ENCODE results near the gene NRL.

Gene NRL

DNA sequence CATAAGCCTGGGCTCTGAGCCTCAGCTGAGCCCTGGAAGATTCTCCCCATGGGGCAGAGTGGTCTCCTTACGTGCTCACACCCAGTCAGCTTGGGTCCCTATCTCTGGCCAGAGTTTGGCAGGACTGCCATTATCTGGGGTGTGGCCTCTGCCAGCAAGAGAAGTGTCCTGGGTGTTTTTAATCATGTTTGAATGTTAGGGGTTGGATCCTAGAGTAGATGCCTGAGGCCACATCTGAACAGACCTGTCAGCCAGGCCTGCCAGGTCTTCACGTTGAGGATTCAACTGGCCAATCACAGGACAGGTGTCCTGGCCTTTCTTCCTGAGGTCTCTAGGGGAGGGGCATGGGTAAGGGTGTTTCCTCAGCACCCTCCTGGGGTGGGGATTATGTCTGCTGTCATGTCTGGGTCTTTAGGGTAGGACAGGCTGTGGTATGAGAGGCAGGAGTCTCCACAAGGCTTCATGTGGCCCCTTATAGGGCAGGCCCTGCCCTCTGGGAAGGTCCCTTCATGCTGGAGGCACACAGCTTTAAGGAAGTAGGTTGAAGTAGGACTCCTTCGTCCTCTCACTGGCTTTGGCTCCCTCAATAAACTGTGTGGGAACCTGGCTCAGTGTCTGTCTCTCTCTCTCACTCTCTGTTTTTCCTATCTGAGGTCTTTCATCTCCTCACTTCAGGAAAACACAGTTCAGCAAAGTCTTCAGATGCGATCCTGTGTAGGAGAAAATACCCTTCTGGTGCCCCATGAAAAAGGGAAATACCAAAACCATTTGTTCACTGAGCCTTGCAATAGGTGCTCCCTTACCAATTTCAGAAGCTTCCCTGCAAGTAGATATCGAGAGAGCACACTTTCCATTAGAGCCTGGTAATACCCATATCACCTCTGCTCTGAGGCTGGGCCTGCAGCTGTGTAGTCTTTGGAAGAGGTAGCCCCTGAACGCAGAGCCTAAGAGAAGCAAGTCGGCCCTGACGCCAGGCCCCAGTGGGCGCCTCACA lies 9.0 kb upstream of the NRL start:
- H3K27me3 ChIP-seq (ENCODE audit: insufficient read depth, low read length): no peaks in the 10 kb centered on the region
- H3K4me1 ChIP-seq (ENCODE audit: insufficient read depth, low read length, severe bottlenecking): no peaks in the 10 kb centered on the region
- H3K9me3 ChIP-seq (ENCODE audit: low read length): no peaks in the 10 kb centered on the region
- no peaks in the 10 kb centered on the region for H3K79me2 ChIP-seq (ENCODE audit: insufficient read depth, low read length)
- no peak overlapping the region for H2AFZ ChIP-seq (ENCODE audit: low read length)
- H3K4me3 ChIP-seq (ENCODE audit: low read depth, low read length, poor library complexity, severe bottlenecking): no peak overlapping the region
- H4K20me1 ChIP-seq (ENCODE audit: insufficient read depth, low read length): no peaks in the 10 kb centered on the region
- no peak overlapping the region for H3K9ac ChIP-seq (ENCODE audit: low read length)
- no peak overlapping the region for H3K4me2 ChIP-seq (ENCODE audit: low read length)
- H3K27ac ChIP-seq (ENCODE audit: low read depth, low read length, poor library complexity, severe bottlenecking): no peak overlapping the region
- H3K9me2 ChIP-seq (ENCODE audit: low read depth, low read length): no peaks in the 10 kb centered on the region
- no peaks in the 10 kb centered on the region for H3F3A ChIP-seq (ENCODE audit: insufficient read depth, low read length)
- peaks cover 39% of the 10 kb centered on the region for H3K36me3 ChIP-seq (ENCODE audit: insufficient read depth, low read length)
- TF ChIP-seq CTCF (IDR thresholded peaks at IDR 0.05; ENCODE audit: low read length) (no peak), EZH2 (IDR thresholded peaks at IDR 0.05; ENCODE audit: borderline replicate concordance, low read length) (no peak)

DNA sequence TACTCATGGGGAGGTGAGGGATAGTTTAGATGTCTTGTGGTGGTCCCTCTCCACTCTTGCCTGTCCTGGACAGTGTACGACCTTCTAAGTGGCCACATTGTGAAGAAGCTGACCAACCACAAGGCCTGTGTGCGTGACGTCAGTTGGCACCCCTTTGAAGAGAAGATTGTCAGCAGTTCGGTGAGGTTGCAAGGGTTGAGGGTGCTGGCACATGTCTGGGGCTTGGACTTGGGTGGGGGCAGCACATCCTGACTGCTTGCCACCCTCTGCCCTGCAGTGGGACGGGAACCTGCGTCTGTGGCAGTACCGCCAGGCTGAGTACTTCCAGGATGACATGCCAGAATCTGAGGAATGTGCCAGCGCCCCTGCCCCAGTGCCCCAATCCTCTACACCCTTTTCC lies 8.1 kb upstream of the NRL start:
- no peak overlapping the region for H3K4me2 ChIP-seq (ENCODE audit: low read length)
- no peaks in the 10 kb centered on the region for H3K4me1 ChIP-seq (ENCODE audit: insufficient read depth, low read length, severe bottlenecking)
- H2AFZ ChIP-seq (ENCODE audit: low read length): no peak overlapping the region
- H3K9me2 ChIP-seq (ENCODE audit: low read depth, low read length): no peaks in the 10 kb centered on the region
- no peak overlapping the region for H3K9ac ChIP-seq (ENCODE audit: low read length)
- H3K9me3 ChIP-seq (ENCODE audit: low read length): no peaks in the 10 kb centered on the region
- no peak overlapping the region for H3K4me3 ChIP-seq (ENCODE audit: low read depth, low read length, poor library complexity, severe bottlenecking)
- H3K36me3 ChIP-seq (ENCODE audit: insufficient read depth, low read length): peaks cover 47% of the 10 kb centered on the region
- no peaks in the 10 kb centered on the region for H3F3A ChIP-seq (ENCODE audit: insufficient read depth, low read length)
- H3K27ac ChIP-seq (ENCODE audit: low read depth, low read length, poor library complexity, severe bottlenecking): no peak overlapping the region
- no peaks in the 10 kb centered on the region for H3K27me3 ChIP-seq (ENCODE audit: insufficient read depth, low read length)
- H3K79me2 ChIP-seq (ENCODE audit: insufficient read depth, low read length): no peaks in the 10 kb centered on the region
- H4K20me1 ChIP-seq (ENCODE audit: insufficient read depth, low read length): no peaks in the 10 kb centered on the region
- TF ChIP-seq EZH2 (IDR thresholded peaks at IDR 0.05; ENCODE audit: borderline replicate concordance, low read length) (no peak), CTCF (IDR thresholded peaks at IDR 0.05; ENCODE audit: low read length) (no peak)

DNA sequence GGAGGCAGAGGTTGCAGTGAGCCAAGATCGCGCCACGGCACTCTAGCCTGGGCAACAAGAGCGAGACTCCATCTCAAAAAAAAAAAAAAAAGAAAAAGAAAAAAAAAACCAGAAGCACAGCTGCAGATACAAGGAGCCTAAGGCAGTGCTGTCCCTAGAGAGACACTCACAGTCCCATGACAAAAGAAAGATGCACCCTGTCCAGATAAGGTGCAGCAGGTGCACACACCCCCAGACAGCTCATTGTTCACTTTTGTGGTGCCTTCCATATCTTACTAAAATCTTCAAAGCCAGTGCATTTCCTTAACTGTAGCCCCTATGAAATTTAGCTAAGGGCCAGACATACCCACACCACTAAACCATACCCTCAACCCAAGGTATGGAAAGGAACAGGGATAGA lies 7.7 kb upstream of the NRL start:
- Histone ChIP-seq H4K20me1 (ENCODE audit: insufficient read depth, low read length) (no peaks in the 10 kb centered on the region), H3F3A (ENCODE audit: insufficient read depth, low read length) (no peaks in the 10 kb centered on the region), H3K79me2 (ENCODE audit: insufficient read depth, low read length) (no peaks in the 10 kb centered on the region), H3K27me3 (ENCODE audit: insufficient read depth, low read length) (no peaks in the 10 kb centered on the region), H3K36me3 (ENCODE audit: insufficient read depth, low read length) (peaks cover 52% of the 10 kb centered on the region), H3K9ac (ENCODE audit: low read length) (no peak overlapping the region), H3K4me1 (ENCODE audit: insufficient read depth, low read length, severe bottlenecking) (no peaks in the 10 kb centered on the region), H3K4me3 (ENCODE audit: low read depth, low read length, poor library complexity, severe bottlenecking) (no peak overlapping the region), H3K9me2 (ENCODE audit: low read depth, low read length) (no peaks in the 10 kb centered on the region), H3K4me2 (ENCODE audit: low read length) (no peak overlapping the region), H2AFZ (ENCODE audit: low read length) (no peak overlapping the region), H3K27ac (ENCODE audit: low read depth, low read length, poor library complexity, severe bottlenecking) (no peak overlapping the region), H3K9me3 (ENCODE audit: low read length) (no peaks in the 10 kb centered on the region)
- TF ChIP-seq CTCF (IDR thresholded peaks at IDR 0.05; ENCODE audit: low read length) (no peak), EZH2 (IDR thresholded peaks at IDR 0.05; ENCODE audit: borderline replicate concordance, low read length) (no peak)
